CD8-positive, alpha-beta memory T cell (primary cell): ENCODE results near the gene PIP5K1B. TPM values are rescaled to one million over a fixed set of nuclear protein-coding genes. Genes with fewer than 3 reads are reported as not detected.

Source experiments
- CTCF ChIA-PET: fragments of 350-600 bp; sonication (Branson Sonifier 250); formaldehyde crosslinking; loops from one replicate; lab custom pipeline; 2021; ENCODE audit warnings: antibody characterized with exemption; lab: Charles Lee
- POLR2A ChIA-PET: fragments of 350-600 bp; sonication (Branson Sonifier 250); formaldehyde crosslinking; loops from one replicate; lab custom pipeline; 2021; ENCODE audit warnings: antibody characterized with exemption; lab: Charles Lee
- DNase-seq, 5 donors: peaks; one replicate each; pipeline versions ENCODE4 v3.0.0 to v3.0.0-alpha.2; 2020 to 2022; ENCODE audit warnings: mixed read lengths in 1 of 5
- H3K27ac ChIP-seq: one replicate; pipeline ENCODE4 v1.7.0; 2013; ENCODE audit warnings: low read depth, mild to moderate bottlenecking, low read length, moderate library complexity
- H3K27me3 ChIP-seq: 2 replicates; pipeline ENCODE4 v1.7.0; 2013; ENCODE audit warnings: low read length, mild to moderate bottlenecking; ENCODE audit not compliant: insufficient read depth, poor library complexity, severe bottlenecking
- H3K36me3 ChIP-seq: 2 replicates; pipeline ENCODE4 v1.7.0; 2013; ENCODE audit warnings: mild to moderate bottlenecking, low read length, moderate library complexity; ENCODE audit not compliant: insufficient read depth
- H3K4me1 ChIP-seq: 2 replicates; pipeline ENCODE4 v1.7.0; 2013; ENCODE audit warnings: mild to moderate bottlenecking, low read length, moderate library complexity; ENCODE audit not compliant: insufficient read depth
- H3K4me3 ChIP-seq: 2 replicates; pipeline ENCODE4 v1.7.0; 2013; ENCODE audit warnings: mild to moderate bottlenecking, low read length
- H3K9me3 ChIP-seq: 2 replicates; pipeline ENCODE4 v1.7.0; 2013; ENCODE audit warnings: mild to moderate bottlenecking, low read length
- H3K27ac Mint-ChIP-seq, 8 donors: one replicate each; pipeline ENCODE4 v1.8.0; 2020 to 2021; ENCODE audit warnings: mixed read lengths in 8 of 8, mild to moderate bottlenecking in 6 of 8, inconsistent platforms in 3 of 8, moderate library complexity in 3 of 8
- H3K27me3 Mint-ChIP-seq, 2 donors: one replicate each; pipeline ENCODE4 v1.8.0; 2020 to 2021; ENCODE audit warnings: mixed read lengths in 2 of 2, mild to moderate bottlenecking in 1 of 2, moderate library complexity in 1 of 2
- H3K36me3 Mint-ChIP-seq, 3 donors: one replicate each; pipeline ENCODE4 v1.8.0; 2020 to 2021; ENCODE audit warnings: mixed read lengths in 3 of 3, inconsistent platforms in 1 of 3, mild to moderate bottlenecking in 1 of 3
- H3K4me1 Mint-ChIP-seq, 3 donors: one replicate each; pipeline ENCODE4 v1.8.0; 2020 to 2021; ENCODE audit warnings: mixed read lengths in 3 of 3, inconsistent platforms in 1 of 3, mild to moderate bottlenecking in 1 of 3
- H3K4me3 Mint-ChIP-seq, 7 donors: one replicate each; pipeline ENCODE4 v1.8.0; 2020 to 2021; ENCODE audit warnings: mixed read lengths in 7 of 7, mild to moderate bottlenecking in 6 of 7, moderate library complexity in 4 of 7, inconsistent platforms in 2 of 7
- H3K9me3 Mint-ChIP-seq, 5 donors: one replicate each; pipeline ENCODE4 v1.8.0; 2020 to 2022; ENCODE audit warnings: mixed read lengths in 5 of 5, mild to moderate bottlenecking in 3 of 5, moderate library complexity in 2 of 5, inconsistent platforms in 1 of 5
- polyA plus RNA-seq: library from polyadenylated mRNA; unstranded; fragments of 300-500 nt; fragmentation: Illumina TruSeq; gene quantifications from one replicate; pipeline ENCODE4 v1.2.3, GENCODE V29; 2021
- total RNA-seq, 2 experiments: library from RNA; stranded (reverse); gene quantifications; one replicate each; pipeline ENCODE4 v1.2.3, GENCODE V29; 2021

The PIP5K1B gene
- total and polyA plus RNA-seq, 3 experiments from 2014 or later = 3.1 TPM; not detected in 1

- CTCF ChIA-PET = no interaction called here
- no peak overlapping the region for H3K4me3 Mint-ChIP-seq
These were observed 286.4 kb downstream of the PIP5K1B start for GRCh38 chr9:68991457-68991856.

GRCh38 chr9:68995776-68996175 is 290.7 kb downstream of the PIP5K1B start:
- Mint-ChIP-seq H3K27me3 (peaks cover 1 to 7% of the 10 kb centered on the region in 2 donors), H3K27ac (no peak overlapping the region), H3K4me1 (peaks cover 9 to 14% (median 9%) of the 10 kb centered on the region in 3 donors), H3K4me3 (no peak overlapping the region), H3K36me3 (no peaks in the 10 kb centered on the region), H3K9me3 (no peaks in the 10 kb centered on the region)
- Histone ChIP-seq H3K4me1 (peaks cover 7% of the 10 kb centered on the region), H3K27ac (no peak overlapping the region), H3K9me3 (no peaks in the 10 kb centered on the region), H3K27me3 (no peaks in the 10 kb centered on the region), H3K4me3 (no peak overlapping the region), H3K36me3 (no peaks in the 10 kb centered on the region)
- ChIA-PET POLR2A (no interaction called here), CTCF (interaction anchor here (0.6 kb wide), 1 partner anchor 30 kb away, joined by 3 read pairs; no protein-coding TSS in a partner anchor)
- no peak for DNase-seq

More at GRCh38 chr9:68991457-68991856, 286.4 kb downstream of the PIP5K1B start:
- Mint-ChIP-seq H3K4me1 (peaks cover 6 to 8% (median 7%) of the 10 kb centered on the region in 3 donors), H3K9me3 (no peaks in the 10 kb centered on the region), H3K36me3 (no peaks in the 10 kb centered on the region), H3K27me3 (peaks cover 0 to 1% of the 10 kb centered on the region in 2 donors), H3K27ac (no peak overlapping the region)
- Histone ChIP-seq H3K4me3 (no peak overlapping the region), H3K27ac (no peak overlapping the region), H3K27me3 (no peaks in the 10 kb centered on the region), H3K9me3 (no peaks in the 10 kb centered on the region), H3K4me1 (peaks cover 7% of the 10 kb centered on the region), H3K36me3 (no peaks in the 10 kb centered on the region)
- POLR2A ChIA-PET = no interaction called here
- DNase-seq = no peak

GRCh38 chr9:68996462-68996861 is 291.4 kb downstream of the PIP5K1B start:
- H3K27ac ChIP-seq = no peak overlapping the region
- ChIA-PET POLR2A (no interaction called here), CTCF (interaction anchor here (1.0 to 1.2 kb wide), 2 partner anchors 9 to 19 kb away, joined by 3 to 4 read pairs; no protein-coding TSS in a partner anchor)
- peak overlapping the region in 5 of 7 donors; percentile 6 to 56 (median 40) for H3K4me3 Mint-ChIP-seq
- peak overlapping the region in 4 of 8 donors; percentile 5 to 57 (median 25) for H3K27ac Mint-ChIP-seq
- H3K27me3 ChIP-seq = no peaks in the 10 kb centered on the region
- no peaks in the 10 kb centered on the region for H3K9me3 ChIP-seq
- peaks cover 9 to 14% (median 9%) of the 10 kb centered on the region in 3 donors for H3K4me1 Mint-ChIP-seq
- peaks cover 7% of the 10 kb centered on the region for H3K4me1 ChIP-seq
- no peaks in the 10 kb centered on the region for H3K36me3 ChIP-seq
- DNase-seq = no peak
- H3K27me3 Mint-ChIP-seq = peaks cover 1 to 7% of the 10 kb centered on the region in 2 donors
- H3K9me3 Mint-ChIP-seq = no peaks in the 10 kb centered on the region
- H3K36me3 Mint-ChIP-seq = no peaks in the 10 kb centered on the region
- no peak overlapping the region for H3K4me3 ChIP-seq

GRCh38 chr9:68997666-68998065 is 292.6 kb downstream of the PIP5K1B start:
- H3K27ac ChIP-seq = no peak overlapping the region
- no peaks in the 10 kb centered on the region for H3K27me3 ChIP-seq
- POLR2A ChIA-PET = no interaction called here
- H3K36me3 ChIP-seq = no peaks in the 10 kb centered on the region
- peaks cover 7% of the 10 kb centered on the region for H3K4me1 ChIP-seq
- Mint-ChIP-seq H3K27ac (peak overlapping the region in 1 of 8 donors; percentile 69), H3K27me3 (peaks cover 3 to 7% of the 10 kb centered on the region in 2 donors), H3K4me3 (no peak overlapping the region), H3K4me1 (peaks cover 9 to 14% (median 9%) of the 10 kb centered on the region in 3 donors), H3K9me3 (no peaks in the 10 kb centered on the region), H3K36me3 (no peaks in the 10 kb centered on the region)
- no peak for DNase-seq
- H3K9me3 ChIP-seq = no peaks in the 10 kb centered on the region
- CTCF ChIA-PET = interaction anchor here (0.7 to 1.5 kb wide), 4 partner anchors 8 to 415 kb away, joined by 3 to 5 read pairs (median 4); no protein-coding TSS in a partner anchor
- no peak overlapping the region for H3K4me3 ChIP-seq

GRCh38 chr9:68998385-68998784 is 293.3 kb downstream of the PIP5K1B start:
- H3K9me3 ChIP-seq = no peaks in the 10 kb centered on the region
- H3K4me3 Mint-ChIP-seq = no peak overlapping the region
- H3K36me3 ChIP-seq = no peaks in the 10 kb centered on the region
- peaks cover 3 to 10% of the 10 kb centered on the region in 2 donors for H3K27me3 Mint-ChIP-seq
- peaks cover 7% of the 10 kb centered on the region for H3K4me1 ChIP-seq
- H3K27me3 ChIP-seq = no peaks in the 10 kb centered on the region
- ChIA-PET CTCF (interaction anchor here (1.3 to 1.5 kb wide), 2 partner anchors 10 to 26 kb away, joined by 3 to 5 read pairs; no protein-coding TSS in a partner anchor), POLR2A (no interaction called here)
- H3K4me1 Mint-ChIP-seq = peaks cover 9 to 14% (median 9%) of the 10 kb centered on the region in 3 donors
- H3K27ac ChIP-seq = no peak overlapping the region
- H3K27ac Mint-ChIP-seq = no peak overlapping the region
- H3K9me3 Mint-ChIP-seq = no peaks in the 10 kb centered on the region
- DNase-seq = no peak
- H3K4me3 ChIP-seq = no peak overlapping the region
- no peaks in the 10 kb centered on the region for H3K36me3 Mint-ChIP-seq

GRCh38 chr9:68998812-68999211 is 293.8 kb downstream of the PIP5K1B start:
- DNase-seq = no peak
- Mint-ChIP-seq H3K36me3 (no peaks in the 10 kb centered on the region), H3K4me3 (no peak overlapping the region), H3K4me1 (peaks cover 9 to 14% (median 9%) of the 10 kb centered on the region in 3 donors), H3K27me3 (peaks cover 6 to 11% of the 10 kb centered on the region in 2 donors), H3K27ac (no peak overlapping the region), H3K9me3 (no peaks in the 10 kb centered on the region)
- peaks cover 7% of the 10 kb centered on the region for H3K4me1 ChIP-seq
- CTCF ChIA-PET = interaction anchor here (0.6 to 1.1 kb wide), 5 partner anchors 14 to 46 kb away, joined by 3 to 4 read pairs (median 3); no protein-coding TSS in a partner anchor
- H3K27ac ChIP-seq = no peak overlapping the region
- no peaks in the 10 kb centered on the region for H3K9me3 ChIP-seq
- H3K27me3 ChIP-seq = no peaks in the 10 kb centered on the region
- POLR2A ChIA-PET = no interaction called here
- H3K4me3 ChIP-seq = no peak overlapping the region
- no peaks in the 10 kb centered on the region for H3K36me3 ChIP-seq

GRCh38 chr9:68999393-69000105 is 294.5 kb downstream of the PIP5K1B start:
- Mint-ChIP-seq H3K27ac (peak overlapping the region in 1 of 8 donors; percentile 50), H3K4me3 (no peak overlapping the region), H3K9me3 (no peaks in the 10 kb centered on the region), H3K36me3 (no peaks in the 10 kb centered on the region), H3K27me3 (peaks cover 6 to 15% of the 10 kb centered on the region in 2 donors), H3K4me1 (peaks cover 9 to 14% (median 9%) of the 10 kb centered on the region in 3 donors)
- H3K27ac ChIP-seq = no peak overlapping the region
- H3K36me3 ChIP-seq = no peaks in the 10 kb centered on the region
- H3K4me3 ChIP-seq = no peak overlapping the region
- CTCF ChIA-PET = interaction anchor here (0.6 to 1.2 kb wide), 8 partner anchors 10 to 417 kb away, joined by 3 to 5 read pairs (median 4); no protein-coding TSS in a partner anchor
- peak; percentile 15 to 69 (median 57) for DNase-seq
- no peaks in the 10 kb centered on the region for H3K27me3 ChIP-seq
- POLR2A ChIA-PET = no interaction called here
- H3K9me3 ChIP-seq = no peaks in the 10 kb centered on the region
- peaks cover 7% of the 10 kb centered on the region for H3K4me1 ChIP-seq

- Histone ChIP-seq H3K27me3 (no peaks in the 10 kb centered on the region), H3K27ac (no peak overlapping the region), H3K9me3 (no peaks in the 10 kb centered on the region), H3K4me3 (no peak overlapping the region), H3K36me3 (no peaks in the 10 kb centered on the region), H3K4me1 (no peaks in the 10 kb centered on the region)
- no peak overlapping the region for H3K27ac Mint-ChIP-seq
- H3K27me3 Mint-ChIP-seq = peaks cover 11 to 28% of the 10 kb centered on the region in 2 donors
- H3K4me1 Mint-ChIP-seq = peaks cover 0 to 4% (median 0%) of the 10 kb centered on the region in 3 donors
- no peaks in the 10 kb centered on the region for H3K9me3 Mint-ChIP-seq
- CTCF ChIA-PET = no interaction called here
- no peak overlapping the region for H3K4me3 Mint-ChIP-seq
- no peaks in the 10 kb centered on the region for H3K36me3 Mint-ChIP-seq
- DNase-seq = no peak
- POLR2A ChIA-PET = no interaction called here
These were observed 296.9 kb downstream of the PIP5K1B start for GRCh38 chr9:69001921-69002320.
